ENCODE results near the gene RNU5D-1. TPM values are rescaled to one million over a fixed set of nuclear protein-coding genes. Genes with fewer than 3 reads are reported as not detected.

The RNU5D-1 gene
- total and polyA plus RNA-seq, 10 of the 15 experiments (the other 5 are each of a cell fraction or from before 2014, with no cell fraction given) = not detected

GRCh38 chr1:44688760-44689446 lies 42.1 kb downstream of the RNU5D-1 start:
- ChIA-PET RAD21 (ENCODE audit: unreplicated experiment) (no interaction called here), CTCF (interaction anchor here (0.6 to 3.7 kb wide), 3 partner anchors 9 to 23 kb away, joined by 3 to 15 read pairs (median 3); partner anchors contain the start of genes ARMH1 and TMEM53), POLR2A (interaction anchor here (1.9 kb wide), 1 partner anchor 16 kb away, joined by 5 read pairs; no protein-coding TSS in a partner anchor), SMC1A (ENCODE audit: uncharacterized antibody, unreplicated experiment) (interaction anchor here (1.0 kb wide), 1 partner anchor 24 kb away, joined by 3 read pairs; no protein-coding TSS in a partner anchor)
- ATAC-seq = no peak
- Histone ChIP-seq H3K27ac (ENCODE audit: control insufficient read depth, insufficient read depth) (no peak overlapping the region), H3K4me2 (ENCODE audit: control insufficient read depth, insufficient read depth) (no peak overlapping the region), H3K4me3 (no peak overlapping the region), H4K20me1 (ENCODE audit: control insufficient read depth, insufficient read depth) (no peaks in the 10 kb centered on the region), H3K4me1 (ENCODE audit: control insufficient read depth, insufficient read depth, low read length) (peaks cover 24% of the 10 kb centered on the region), H3K27me3 (replicated peaks in 1 of 2; ENCODE audit: control insufficient read depth in 2 of 2, insufficient read depth in 2 of 2, low read length in 1 of 2) (no peaks in the 10 kb centered on the region), H2AFZ (ENCODE audit: control insufficient read depth, low read depth, low read length) (no peak overlapping the region), H3K79me2 (ENCODE audit: control insufficient read depth, insufficient read depth, low read length) (no peaks in the 10 kb centered on the region), H3K9ac (ENCODE audit: control insufficient read depth, insufficient read depth, low read length) (no peak overlapping the region), H3K36me3 (ENCODE audit: control insufficient read depth in 2 of 2, insufficient read depth in 2 of 2, low read length in 1 of 2) (no peaks in the 10 kb centered on the region), H3K9me3 (replicated peaks; ENCODE audit: control insufficient read depth, insufficient read depth, low read length) (no peaks in the 10 kb centered on the region)
- DNase-seq (ENCODE audit: low read depth, low spot score) = no peak
- in situ Hi-C loops (cut with MboI) = no loop called here
- FAIRE-seq = no peak
- 78% methylated on average over 12 of the region's 12 CpGs for WGBS (ENCODE audit: insufficient coverage, insufficient replicate concordance, low lambda C conversion rate, missing lambda C conversion rate)
- no peak for TF ChIP-seq SRF (IDR thresholded peaks at IDR 0.05; ENCODE audit: low read depth in 2 of 2, low read length in 2 of 2)
- no peak for TF ChIP-seq MTA3 (IDR thresholded peaks at IDR 0.05; ENCODE audit: borderline replicate concordance, low read length)
- intact Hi-C loops (cut with micrococcal nuclease; ENCODE audit: unreplicated experiment) = no loop called here
- BruUV-seq (replicated peaks) = no TSS peak

- no peaks in the 10 kb centered on the region for H3K27me3 ChIP-seq (replicated peaks in 1 of 2; ENCODE audit: control insufficient read depth in 2 of 2, insufficient read depth in 2 of 2, low read length in 1 of 2)
- no peaks in the 10 kb centered on the region for H3K79me2 ChIP-seq (ENCODE audit: control insufficient read depth, insufficient read depth, low read length)
- no peak overlapping the region for H3K9ac ChIP-seq (ENCODE audit: control insufficient read depth, insufficient read depth, low read length)
- FAIRE-seq = no peak
- H4K20me1 ChIP-seq (ENCODE audit: control insufficient read depth, insufficient read depth) = no peaks in the 10 kb centered on the region
- POLR2A ChIA-PET = interaction anchor here (1.2 to 2.8 kb wide), 2 partner anchors 12 to 36 kb away, joined by 3 to 29 read pairs; partner anchors contain the start of genes ARMH1 and TMEM53
- H3K9me3 ChIP-seq (replicated peaks; ENCODE audit: control insufficient read depth, insufficient read depth, low read length) = no peaks in the 10 kb centered on the region
- no TSS peak for BruUV-seq (replicated peaks)
- no peak for DNase-seq (ENCODE audit: low read depth, low spot score)
- intact Hi-C loops (cut with micrococcal nuclease; ENCODE audit: unreplicated experiment) = no loop called here
- H3K4me1 ChIP-seq (ENCODE audit: control insufficient read depth, insufficient read depth, low read length) = peaks cover 20% of the 10 kb centered on the region
- H3K36me3 ChIP-seq (ENCODE audit: control insufficient read depth in 2 of 2, insufficient read depth in 2 of 2, low read length in 1 of 2) = no peaks in the 10 kb centered on the region
- H3K4me3 ChIP-seq = no peak overlapping the region
- H3K27ac ChIP-seq (ENCODE audit: control insufficient read depth, insufficient read depth) = no peak overlapping the region
- no peak overlapping the region for H3K4me2 ChIP-seq (ENCODE audit: control insufficient read depth, insufficient read depth)
- WGBS (ENCODE audit: insufficient coverage, insufficient replicate concordance, low lambda C conversion rate, missing lambda C conversion rate) = 93% methylated on average over 8 of the region's 8 CpGs
- in situ Hi-C loops (cut with MboI) = no loop called here
- SMC1A ChIA-PET (ENCODE audit: uncharacterized antibody, unreplicated experiment) = interaction anchor here (1.8 to 2.6 kb wide), 3 partner anchors 10 to 12 kb away, joined by 6 to 15 read pairs (median 6); partner anchors contain the start of genes ARMH1 and TMEM53
- no peak for ATAC-seq
- CTCF ChIA-PET = interaction anchor here (1.2 to 3.1 kb wide), 3 partner anchors 11 to 33 kb away, joined by 4 to 17 read pairs (median 17); partner anchors contain the start of genes ARMH1 and TMEM53
- RAD21 ChIA-PET (ENCODE audit: unreplicated experiment) = no interaction called here
- H2AFZ ChIP-seq (ENCODE audit: control insufficient read depth, low read depth, low read length) = no peak overlapping the region
- no peak for TF ChIP-seq BMI1 (IDR thresholded peaks at IDR 0.05; ENCODE audit: borderline replicate concordance)
- TF ChIP-seq FOXK2 (IDR thresholded peaks at IDR 0.05) = no peak
- no peak for TF ChIP-seq SMAD1 (IDR thresholded peaks at IDR 0.05; ENCODE audit: low read depth, partially characterized antibody)
- no peak for TF ChIP-seq MLLT1 (IDR thresholded peaks at IDR 0.05)
- TF ChIP-seq GATAD2B (conservative IDR thresholded peaks at IDR 0.05; ENCODE audit: low read depth) = no peak
- TF ChIP-seq HDAC6 (IDR thresholded peaks at IDR 0.05; ENCODE audit: unreplicated experiment) = no peak
- TF ChIP-seq SREBF2 (IDR thresholded peaks at IDR 0.05; ENCODE audit: low read length) = no peak
- TF ChIP-seq SIX5 (IDR thresholded peaks at IDR 0.05; ENCODE audit: low read depth, low read length, severe bottlenecking) = no peak
- TF ChIP-seq ZBTB4 (CRISPR knock-in tag; IDR thresholded peaks at IDR 0.05) = no peak
- no peak for TF ChIP-seq HDGF (IDR thresholded peaks at IDR 0.05)
These were observed 45.1 kb downstream of the RNU5D-1 start for GRCh38 chr1:44685881-44686280.
